OCI-LY3 (cell line): ENCODE results near the gene KCNA10.
A peak's percentile ranks its signal among the peaks of the same experiment; 100 is the strongest.

Experiments
- CTCF ChIP-seq: fragments of 200-600, 300-600 bp; sonication (generic); IDR thresholded peaks from 2 replicates; pipeline ENCODE4 v1.5.1; 2014; ENCODE audit warnings: antibody characterized with exemption, low read length, low read depth
- EZH2phosphoT487 ChIP-seq: fragments of 200-600 bp; shearing (Covaris generic); IDR thresholded peaks from 2 replicates; pipeline ENCODE4 v1.6.1; 2018; ENCODE audit warnings: antibody characterized with exemption, mixed run types, low read depth

GRCh38 chr1:110533230-110533629, 14.3 kb upstream of the KCNA10 start:
- TF ChIP-seq CTCF (peak; percentile 20), EZH2phosphoT487 (no peak)
